Vagina (tissue), 2 donors: ENCODE measurements around the gene SCO2. TPM values are rescaled to one million over a fixed set of nuclear protein-coding genes. Genes with fewer than 3 reads are reported as not detected.

Experiments
- DNase-seq, 2 donors: peaks; one replicate each; pipeline ENCODE4 v3.0.0-alpha.2; 2017; ENCODE audit errors: extremely low spot score in 2 of 2
- H3K27ac ChIP-seq: fragments of 200-600 bp; sonication (generic); one replicate; pipeline ENCODE4 v1.5.1; 2019
- H3K27me3 ChIP-seq: fragments of 200-600 bp; sonication (generic); one replicate; pipeline ENCODE4 v1.5.1; 2019
- H3K36me3 ChIP-seq, 2 donors: fragments of 200-600 bp; sonication (generic); one replicate each; pipeline ENCODE4 v1.5.1; 2017 to 2019
- H3K4me1 ChIP-seq: fragments of 200-600 bp; sonication (generic); one replicate; pipeline ENCODE4 v1.5.1; 2019
- H3K4me3 ChIP-seq, 2 donors: fragments of 200-600 bp; sonication (generic); 1 replicate in 1 of 2; 2 replicates in 1 of 2; pipeline ENCODE4 v1.5.1; 2016 to 2019
- H3K9me3 ChIP-seq: fragments of 200-600 bp; sonication (generic); one replicate; pipeline ENCODE4 v1.5.1; 2019
- CTCF ChIP-seq, 3 experiments: fragments of 450-650 bp in 2 of 3; fragments of 200-600 bp in 1 of 3; sonication (generic) in 1 of 3; IDR thresholded peaks; one replicate each; pipeline ENCODE4 v1.5.1; 2017 to 2019; ENCODE audit warnings: antibody characterized with exemption in 3 of 3, mild to moderate bottlenecking in 2 of 3, moderate library complexity in 2 of 3
- POLR2A ChIP-seq, 2 donors: fragments of 450-650 bp; IDR thresholded peaks; one replicate each; pipeline ENCODE4 v1.6.1; 2017; ENCODE audit warnings: antibody characterized with exemption in 2 of 2, mild to moderate bottlenecking in 2 of 2, moderate library complexity in 2 of 2
- POLR2AphosphoS5 ChIP-seq, 2 donors: sonication (generic); formaldehyde crosslinking; IDR thresholded peaks; one replicate each; pipeline ENCODE4 v1.9.0; 2017; ENCODE audit warnings: antibody characterized with exemption in 2 of 2, mild to moderate bottlenecking in 2 of 2, low read depth in 1 of 2; ENCODE audit not compliant: insufficient read depth in 1 of 2
- intact Hi-C: fragments of 100-400 bp; cut with DNase I; formaldehyde crosslinking; loops from one replicate; pipeline ENCODE4 v1.15.1; 2023
- total RNA-seq: library from RNA; depleted of rRNA; stranded (reverse); fragments of >200 nt; gene quantifications from one replicate; pipeline ENCODE4 v1.2.3, GENCODE V29; 2016

The SCO2 gene
- total RNA-seq = 25.0 TPM

- Histone ChIP-seq H3K36me3 (peaks cover 0 to 37% of the 10 kb centered on the region in 2 donors), H3K4me1 (peaks cover 45% of the 10 kb centered on the region), H3K9me3 (no peaks in the 10 kb centered on the region), H3K27ac (peak within 1 kb of the TSS; percentile 92), H3K27me3 (no peaks in the 10 kb centered on the region), H3K4me3 (peak within 1 kb of the TSS; percentile 61 to 84)
- intact Hi-C loops = loop anchor here (5.0 to 10.0 kb wide), 2 partner anchors 57 to 260 kb away; partner anchors contain the start of genes CHKB and MAPK12
- no peak for DNase-seq
- TF ChIP-seq POLR2A (IDR thresholded peaks at IDR 0.05) (peak; percentile 45 to 52), CTCF (IDR thresholded peaks at IDR 0.05) (peak in 1 of 3 experiments; percentile 45), POLR2AphosphoS5 (IDR thresholded peaks at IDR 0.05; ENCODE audit: insufficient read depth in 1 of 2, low read depth in 1 of 2) (peak; percentile 79 to 90)
These were observed at the start of gene SCO2 for GRCh38 chr22:50525104-50525857. Gene SCO2, minus strand, starts transcription at chr22:50525598. Its CDS starts 1,187 bp downstream, at chr22:50524411.

- Histone ChIP-seq H3K27ac (no peak overlapping the region), H3K4me1 (peaks cover 9% of the 10 kb centered on the region), H3K27me3 (no peaks in the 10 kb centered on the region), H3K36me3 (peaks cover 0 to 9% of the 10 kb centered on the region in 2 donors), H3K4me3 (no peak overlapping the region), H3K9me3 (no peaks in the 10 kb centered on the region)
- DNase-seq = no peak
- intact Hi-C loops = no loop called here
- TF ChIP-seq CTCF (IDR thresholded peaks at IDR 0.05) = no peak
- TF ChIP-seq POLR2AphosphoS5 (IDR thresholded peaks at IDR 0.05; ENCODE audit: insufficient read depth in 1 of 2, low read depth in 1 of 2) = no peak
- TF ChIP-seq POLR2A (IDR thresholded peaks at IDR 0.05) = no peak
These were observed 49.0 kb upstream of the SCO2 start for GRCh38 chr22:50574383-50574755.

GRCh38 chr22:50573491-50574382 is 48.3 kb upstream of the SCO2 start:
- Histone ChIP-seq H3K4me1 (peaks cover 7% of the 10 kb centered on the region), H3K27ac (no peak overlapping the region), H3K4me3 (no peak overlapping the region), H3K27me3 (no peaks in the 10 kb centered on the region), H3K9me3 (no peaks in the 10 kb centered on the region), H3K36me3 (peaks cover 0 to 9% of the 10 kb centered on the region in 2 donors)
- intact Hi-C loops = no loop called here
- TF ChIP-seq POLR2AphosphoS5 (IDR thresholded peaks at IDR 0.05; ENCODE audit: insufficient read depth in 1 of 2, low read depth in 1 of 2) (no peak), POLR2A (IDR thresholded peaks at IDR 0.05) (no peak), CTCF (IDR thresholded peaks at IDR 0.05) (no peak)
- DNase-seq = no peak

GRCh38 chr22:50572965-50573364 is 47.6 kb upstream of the SCO2 start:
- Histone ChIP-seq H3K9me3 (no peaks in the 10 kb centered on the region), H3K27ac (no peak overlapping the region), H3K4me3 (no peak overlapping the region), H3K4me1 (no peaks in the 10 kb centered on the region), H3K36me3 (peaks cover 0 to 9% of the 10 kb centered on the region in 2 donors), H3K27me3 (no peaks in the 10 kb centered on the region)
- TF ChIP-seq POLR2AphosphoS5 (IDR thresholded peaks at IDR 0.05; ENCODE audit: insufficient read depth in 1 of 2, low read depth in 1 of 2) = no peak
- no peak for TF ChIP-seq POLR2A (IDR thresholded peaks at IDR 0.05)
- no peak for TF ChIP-seq CTCF (IDR thresholded peaks at IDR 0.05)
- no peak for DNase-seq
- intact Hi-C loops = no loop called here
